ENCODE measurements around the gene KRTAP10-3.

KRTAP10-3 gene

GRCh38 chr21:44522753-44523204 is 35.8 kb downstream of the KRTAP10-3 start:
- no peak for DNase-seq (ENCODE audit: extremely low spot score)
- POLR2A ChIA-PET = no interaction called here
- TF ChIP-seq, protein P1, sequence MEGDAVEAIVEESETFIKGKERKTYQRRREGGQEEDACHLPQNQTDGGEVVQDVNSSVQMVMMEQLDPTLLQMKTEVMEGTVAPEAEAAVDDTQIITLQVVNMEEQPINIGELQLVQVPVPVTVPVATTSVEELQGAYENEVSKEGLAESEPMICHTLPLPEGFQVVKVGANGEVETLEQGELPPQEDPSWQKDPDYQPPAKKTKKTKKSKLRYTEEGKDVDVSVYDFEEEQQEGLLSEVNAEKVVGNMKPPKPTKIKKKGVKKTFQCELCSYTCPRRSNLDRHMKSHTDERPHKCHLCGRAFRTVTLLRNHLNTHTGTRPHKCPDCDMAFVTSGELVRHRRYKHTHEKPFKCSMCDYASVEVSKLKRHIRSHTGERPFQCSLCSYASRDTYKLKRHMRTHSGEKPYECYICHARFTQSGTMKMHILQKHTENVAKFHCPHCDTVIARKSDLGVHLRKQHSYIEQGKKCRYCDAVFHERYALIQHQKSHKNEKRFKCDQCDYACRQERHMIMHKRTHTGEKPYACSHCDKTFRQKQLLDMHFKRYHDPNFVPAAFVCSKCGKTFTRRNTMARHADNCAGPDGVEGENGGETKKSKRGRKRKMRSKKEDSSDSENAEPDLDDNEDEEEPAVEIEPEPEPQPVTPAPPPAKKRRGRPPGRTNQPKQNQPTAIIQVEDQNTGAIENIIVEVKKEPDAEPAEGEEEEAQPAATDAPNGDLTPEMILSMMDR (IDR thresholded peaks at IDR 0.05; ENCODE audit: control extremely low read depth, extremely low read depth, low read depth, missing control alignments) = no peak
- CTCF ChIA-PET = no interaction called here

- DNase-seq (ENCODE audit: extremely low spot score) = no peak
- TF ChIP-seq, protein P1 (IDR thresholded peaks at IDR 0.05; ENCODE audit: control extremely low read depth, extremely low read depth, low read depth, missing control alignments) = no peak
- POLR2A ChIA-PET = no interaction called here
- CTCF ChIA-PET = no interaction called here
Measured at GRCh38 chr21:44521928-44522752, 36.5 kb downstream of the KRTAP10-3 start.

DNA sequence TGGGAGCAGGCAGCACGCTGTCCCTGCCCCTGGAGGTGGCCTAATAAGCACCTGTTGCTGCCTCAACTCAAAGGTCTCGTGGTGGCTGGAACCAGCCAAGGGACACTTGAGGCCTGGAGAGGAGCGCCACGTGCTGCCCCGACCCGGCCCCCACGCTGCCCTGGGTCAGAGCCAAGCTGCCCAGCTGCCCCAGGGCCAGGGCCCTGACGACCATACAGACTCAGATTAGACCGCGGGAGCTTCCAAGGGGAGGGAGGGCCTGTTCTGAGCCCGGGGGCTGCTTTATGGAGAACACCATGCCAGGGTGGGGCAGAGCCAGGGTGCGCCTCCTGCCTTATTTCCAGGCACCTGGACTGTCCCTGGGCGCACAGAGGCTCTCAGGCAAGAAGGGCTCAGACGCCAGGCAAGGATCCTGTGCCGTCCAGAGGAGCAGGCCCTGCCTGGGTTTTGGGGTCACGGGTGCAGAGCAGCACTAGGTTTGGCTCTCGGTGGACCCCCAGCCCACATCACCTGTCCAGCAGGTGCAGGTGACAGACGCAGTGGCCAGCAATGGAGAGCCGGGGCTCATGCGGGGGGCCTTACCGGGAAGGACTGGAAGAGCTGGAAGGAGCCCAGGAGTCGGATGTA is 37.2 kb downstream of the KRTAP10-3 start:
- TF ChIP-seq, protein P1 (IDR thresholded peaks at IDR 0.05; ENCODE audit: control extremely low read depth, extremely low read depth, low read depth, missing control alignments) = no peak
- DNase-seq (ENCODE audit: extremely low spot score) = no peak
- ChIA-PET POLR2A (no interaction called here), CTCF (interaction anchor here (2.9 kb wide), 1 partner anchor 11 kb away, joined by 11 read pairs; no protein-coding TSS in a partner anchor)

- CTCF ChIA-PET = interaction anchor here (2.9 kb wide), 1 partner anchor 10 kb away, joined by 11 read pairs; no protein-coding TSS in a partner anchor
- TF ChIP-seq, protein P1 (IDR thresholded peaks at IDR 0.05; ENCODE audit: control extremely low read depth, extremely low read depth, low read depth, missing control alignments) = no peak
- POLR2A ChIA-PET = no interaction called here
- no peak for DNase-seq (ENCODE audit: extremely low spot score)
Measured at GRCh38 chr21:44520326-44521300, 38.0 kb downstream of the KRTAP10-3 start.

DNA sequence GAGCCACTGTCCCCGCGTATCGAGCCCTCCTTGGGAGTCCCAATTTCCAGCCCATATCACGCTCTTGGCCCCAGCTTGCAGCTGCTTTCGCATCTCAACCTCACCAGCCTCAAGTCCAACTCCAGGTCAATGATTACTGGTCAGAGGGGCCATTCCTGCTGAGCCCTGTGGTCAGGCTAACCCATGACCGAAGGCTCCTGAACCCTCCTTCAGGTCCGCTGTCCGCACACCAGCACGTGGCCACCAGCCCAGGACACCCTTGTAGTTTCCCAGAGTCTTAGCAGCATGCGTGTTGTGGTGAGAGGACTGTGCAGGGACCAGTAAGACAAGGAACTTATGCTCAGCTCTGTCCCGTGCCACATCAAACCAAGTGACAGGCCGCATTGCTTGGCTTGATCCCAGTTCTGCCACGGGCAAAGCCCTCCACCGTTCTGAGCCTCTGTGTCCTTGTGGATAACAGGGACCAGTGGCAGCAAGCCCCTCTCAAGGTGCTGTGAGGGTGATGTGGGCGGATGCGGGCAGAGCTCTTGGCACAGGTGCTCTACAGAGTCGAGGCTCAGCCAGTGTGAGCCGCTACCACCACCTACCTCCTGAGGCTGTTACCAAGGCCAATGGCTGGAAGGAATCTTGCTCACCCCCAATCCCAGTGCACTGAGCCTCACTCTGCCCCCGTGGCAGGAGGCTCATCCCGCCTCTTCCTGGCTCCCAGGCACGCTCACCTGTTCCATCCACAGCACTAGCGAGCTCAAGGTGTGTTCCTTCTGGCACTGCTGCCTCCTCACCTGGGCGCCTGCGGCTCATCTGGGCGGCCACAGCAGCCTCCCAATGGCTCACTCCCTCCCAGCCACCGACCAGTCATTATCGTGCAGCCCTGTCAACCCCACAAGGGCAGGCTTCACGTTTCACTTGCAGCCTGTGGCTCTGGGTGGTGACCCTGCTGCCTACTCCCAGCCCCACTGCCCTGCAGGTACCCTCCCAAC is 39.0 kb downstream of the KRTAP10-3 start:
- CTCF ChIA-PET = interaction anchor here (2.9 kb wide), 1 partner anchor 9 kb away, joined by 11 read pairs; no protein-coding TSS in a partner anchor
- DNase-seq (ENCODE audit: extremely low spot score) = no peak
- POLR2A ChIA-PET = no interaction called here
- TF ChIP-seq, protein P1 (IDR thresholded peaks at IDR 0.05; ENCODE audit: control extremely low read depth, extremely low read depth, low read depth, missing control alignments) = no peak

Measured in GM10248 (cell line).